Neural cell (in vitro differentiated cells): Measurements from ENCODE around the gene C6orf163. TPM values are rescaled to one million over a fixed set of nuclear protein-coding genes. Genes with fewer than 3 reads are reported as not detected.
"Not testable (repeated sequence)": the region's sequence is repeated elsewhere in the genome, so short reads cannot be mapped to it uniquely, and the experiment has no call there.

ENCODE experiments used
- H2AFZ ChIP-seq: fragments of 200-600, 300-800 bp; sonication (generic), shearing (Covaris generic); 2 replicates; pipeline ENCODE4 v1.6.0; 2014; ENCODE audit warnings: low read depth, mild to moderate bottlenecking, antibody characterized with exemption, low read length, moderate library complexity
- H3F3A ChIP-seq: fragments of 200-600 bp; shearing (Covaris generic); 2 replicates; pipeline ENCODE4 v1.6.1; 2016; ENCODE audit warnings: mild to moderate bottlenecking, moderate library complexity, mixed read lengths, antibody characterized with exemption, low read length; ENCODE audit not compliant: insufficient read depth, poor library complexity, severe bottlenecking
- H3K27ac ChIP-seq: fragments of 200-600, 300-800 bp; sonication (generic), shearing (Covaris generic); 2 replicates; pipeline ENCODE4 v1.5.1; 2014; ENCODE audit warnings: mild to moderate bottlenecking, low read length, moderate library complexity
- H3K27me3 ChIP-seq: fragments of 300-800, 200-600 bp; sonication (generic), shearing (Covaris generic); 2 replicates; pipeline ENCODE4 v1.6.0; 2014; ENCODE audit warnings: mild to moderate bottlenecking, low read depth, low read length, moderate library complexity; ENCODE audit not compliant: insufficient read depth
- H3K36me3 ChIP-seq: fragments of 300-800, 200-600 bp; sonication (generic), shearing (Covaris generic); 2 replicates; pipeline ENCODE4 v1.5.1; 2014; ENCODE audit warnings: mild to moderate bottlenecking, antibody characterized with exemption, low read length, moderate library complexity; ENCODE audit not compliant: insufficient read depth
- H3K4me2 ChIP-seq: fragments of 300-800, 200-600 bp; sonication (generic), shearing (Covaris generic); 2 replicates; pipeline ENCODE4 v1.6.0; 2014; ENCODE audit warnings: mild to moderate bottlenecking, low read length
- H3K4me3 ChIP-seq: fragments of 300-800, 200-600 bp; sonication (generic), shearing (Covaris generic); 2 replicates; pipeline ENCODE4 v1.5.1; 2014; ENCODE audit warnings: mild to moderate bottlenecking, low read length, moderate library complexity
- H3K79me2 ChIP-seq: fragments of 200-600 bp; shearing (Covaris generic); replicated peaks from 2 replicates; pipeline ENCODE4 v1.6.0; 2014; ENCODE audit warnings: mild to moderate bottlenecking, low read length, moderate library complexity; ENCODE audit not compliant: insufficient read depth
- H3K9ac ChIP-seq: fragments of 300-800, 200-600 bp; sonication (generic), shearing (Covaris generic); 2 replicates; pipeline ENCODE4 v1.6.1; 2016; ENCODE audit warnings: mild to moderate bottlenecking, low read length, mixed read lengths
- H3K9me2 ChIP-seq: fragments of 200-600 bp; shearing (Covaris generic); 2 replicates; pipeline ENCODE4 v1.6.1; 2016; ENCODE audit warnings: mild to moderate bottlenecking, low read length, mixed read lengths; ENCODE audit not compliant: insufficient read depth
- H3K9me3 ChIP-seq: fragments of 200-600, 300-800 bp; sonication (generic), shearing (Covaris generic); 2 replicates; pipeline ENCODE4 v1.6.1; 2016; ENCODE audit warnings: mild to moderate bottlenecking, mixed run types, low read length, moderate library complexity, mixed read lengths
- H4K20me1 ChIP-seq: fragments of 200-600 bp; shearing (Covaris generic); 2 replicates; pipeline ENCODE4 v1.6.1; 2016; ENCODE audit warnings: mild to moderate bottlenecking, mixed run types; ENCODE audit not compliant: insufficient read depth
- CTCF ChIP-seq: fragments of 450-650 bp; IDR thresholded peaks from 2 replicates; pipeline ENCODE4 v1.5.1; 2014; ENCODE audit warnings: antibody characterized with exemption, mild to moderate bottlenecking, moderate library complexity; ENCODE audit not compliant: poor library complexity, severe bottlenecking
- EP300 ChIP-seq: fragments of 450-650 bp; conservative IDR thresholded peaks from 2 replicates; pipeline ENCODE4 v1.6.1; 2014; ENCODE audit warnings: antibody characterized with exemption, mild to moderate bottlenecking, moderate library complexity; ENCODE audit not compliant: poor library complexity, severe bottlenecking
- EZH2 ChIP-seq: fragments of 200-600, 300-800 bp; shearing (Covaris generic), sonication (generic); IDR thresholded peaks from 2 replicates; pipeline ENCODE4 v1.6.1; 2014; ENCODE audit warnings: antibody characterized with exemption, low read length, borderline replicate concordance, mild to moderate bottlenecking; ENCODE audit not compliant: insufficient read depth, poor library complexity, severe bottlenecking
- MXI1 ChIP-seq: fragments of 450-650 bp; conservative IDR thresholded peaks from 2 replicates; pipeline ENCODE4 v1.6.1; 2014; ENCODE audit warnings: antibody characterized with exemption, mild to moderate bottlenecking; ENCODE audit not compliant: poor library complexity, severe bottlenecking
- POLR2AphosphoS5 ChIP-seq: IDR thresholded peaks from 2 replicates; pipeline ENCODE4 v1.6.1; 2012
- SMC3 ChIP-seq: fragments of 450-650 bp; conservative IDR thresholded peaks from 2 replicates; pipeline ENCODE4 v1.6.1; 2014; ENCODE audit warnings: antibody characterized with exemption, mild to moderate bottlenecking, moderate library complexity; ENCODE audit not compliant: poor library complexity
- TAF1 ChIP-seq: IDR thresholded peaks from 2 replicates; pipeline ENCODE4 v1.6.1; 2012; ENCODE audit warnings: low read depth
- polyA plus RNA-seq: library from polyadenylated mRNA; depleted of rRNA; stranded (reverse); fragments of >200 nt; gene quantifications from 2 replicates; pipeline ENCODE4 v1.2.3, GENCODE V29; 2014
- TF ChIP-seq, protein P1 (sequence below): IDR thresholded peaks from 2 replicates; pipeline ENCODE4 v1.6.1; 2012; ENCODE audit warnings: borderline replicate concordance

The C6orf163 gene
- polyA plus RNA-seq, 1 donor from 2014 or later = 1.8 TPM

- H4K20me1 ChIP-seq, H3K4me3 ChIP-seq, H3K27me3 ChIP-seq, H3K9ac ChIP-seq, H3K9me2 ChIP-seq, H3K4me2 ChIP-seq, H3K79me2 ChIP-seq, H3F3A ChIP-seq, H3K27ac ChIP-seq, H3K9me3 ChIP-seq, H3K36me3 ChIP-seq, H2AFZ ChIP-seq: not testable (repeated sequence)
Observed at GRCh38 chr6:87323880-87324279, 20.7 kb upstream of the C6orf163 start.

DNA sequence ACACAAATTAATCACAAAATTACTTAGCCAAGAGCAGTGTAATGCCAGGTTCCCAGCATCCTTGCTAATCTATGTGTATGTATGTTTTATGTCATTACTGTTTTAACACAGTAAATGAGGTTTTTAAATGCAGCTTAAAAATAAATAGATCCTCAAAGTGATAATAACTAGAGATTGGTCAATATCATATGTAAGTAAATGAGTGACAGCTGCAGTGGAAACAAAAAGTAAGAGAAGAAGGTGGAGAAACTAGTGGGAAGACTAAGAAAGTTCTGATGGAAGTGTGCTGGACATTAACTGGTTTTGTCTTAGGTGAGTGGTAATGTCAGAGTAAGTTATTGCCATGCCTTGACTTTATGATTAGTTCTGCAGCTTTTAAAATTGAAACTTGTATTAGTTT, 13.7 kb upstream of the C6orf163 start:
- H3K9me3 ChIP-seq = no peaks in the 10 kb centered on the region
- H3K27me3 ChIP-seq = no peaks in the 10 kb centered on the region
- H3K79me2 ChIP-seq = peaks cover 12% of the 10 kb centered on the region
- H3K4me3 ChIP-seq = no peak overlapping the region
- no peak overlapping the region for H3K4me2 ChIP-seq
- H3K27ac ChIP-seq = no peak overlapping the region
- no peak overlapping the region for H2AFZ ChIP-seq
- H3F3A ChIP-seq = no peaks in the 10 kb centered on the region
- H3K9me2 ChIP-seq = no peaks in the 10 kb centered on the region
- TF ChIP-seq POLR2AphosphoS5 = no peak
- no peak for TF ChIP-seq CTCF
- TF ChIP-seq EP300 = no peak
- no peak overlapping the region for H3K9ac ChIP-seq
- H4K20me1 ChIP-seq = no peaks in the 10 kb centered on the region
- H3K36me3 ChIP-seq = no peaks in the 10 kb centered on the region

- Histone ChIP-seq H2AFZ (no peak overlapping the region), H3K79me2 (peaks cover 20% of the 10 kb centered on the region), H3F3A (no peaks in the 10 kb centered on the region), H3K9me2 (no peaks in the 10 kb centered on the region), H3K4me3 (no peak overlapping the region), H3K27ac (no peak overlapping the region), H3K9ac (no peak overlapping the region), H3K36me3 (no peaks in the 10 kb centered on the region), H4K20me1 (no peaks in the 10 kb centered on the region), H3K4me2 (no peak overlapping the region), H3K9me3 (no peaks in the 10 kb centered on the region), H3K27me3 (no peaks in the 10 kb centered on the region)
- TF ChIP-seq TAF1 = no peak
- TF ChIP-seq SMC3 = no peak
- TF ChIP-seq EP300 = no peak
- no peak for TF ChIP-seq CTCF
Observed at GRCh38 chr6:87333033-87333432, 11.6 kb upstream of the C6orf163 start.

DNA sequence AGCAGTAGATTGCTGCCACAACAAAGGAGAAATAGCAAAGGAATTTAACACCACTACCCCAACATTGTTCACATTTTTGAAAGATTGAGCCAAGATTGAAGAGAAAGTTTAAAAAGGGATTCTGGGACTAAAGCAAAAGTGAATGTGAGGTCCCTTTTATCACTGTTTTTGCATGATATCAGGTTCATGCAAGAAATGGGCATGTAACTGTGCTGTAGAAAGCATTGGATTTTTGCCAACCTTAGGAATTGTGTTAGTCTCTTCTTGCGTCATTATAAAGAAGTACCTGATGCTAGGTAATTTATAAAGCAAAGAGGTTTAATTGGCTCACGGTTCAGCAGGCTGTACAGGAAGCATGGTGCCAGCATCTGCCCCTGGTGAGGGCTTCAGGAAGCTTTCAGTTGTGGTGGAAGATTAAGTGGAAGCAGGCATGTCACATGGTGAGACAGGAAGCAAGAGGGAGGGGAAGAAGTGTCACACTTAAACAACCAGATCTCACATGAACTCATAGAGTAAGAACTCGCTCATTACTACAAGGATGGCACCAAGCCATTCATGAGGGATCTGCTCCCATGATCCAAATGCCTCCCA, 10.9 kb upstream of the C6orf163 start:
- no peak overlapping the region for H3K27ac ChIP-seq
- no peak overlapping the region for H3K4me3 ChIP-seq
- no peaks in the 10 kb centered on the region for H3F3A ChIP-seq
- no peaks in the 10 kb centered on the region for H3K27me3 ChIP-seq
- no peaks in the 10 kb centered on the region for H4K20me1 ChIP-seq
- H3K9me3 ChIP-seq = no peaks in the 10 kb centered on the region
- no peak overlapping the region for H3K9ac ChIP-seq
- no peaks in the 10 kb centered on the region for H3K36me3 ChIP-seq
- peaks cover 20% of the 10 kb centered on the region for H3K79me2 ChIP-seq
- H2AFZ ChIP-seq = no peak overlapping the region
- no peak overlapping the region for H3K4me2 ChIP-seq
- H3K9me2 ChIP-seq = no peaks in the 10 kb centered on the region
- TF ChIP-seq EZH2 (no peak), TAF1 (no peak), CTCF (no peak), POLR2AphosphoS5 (no peak), MXI1 (no peak)
- TF ChIP-seq, protein P1, sequence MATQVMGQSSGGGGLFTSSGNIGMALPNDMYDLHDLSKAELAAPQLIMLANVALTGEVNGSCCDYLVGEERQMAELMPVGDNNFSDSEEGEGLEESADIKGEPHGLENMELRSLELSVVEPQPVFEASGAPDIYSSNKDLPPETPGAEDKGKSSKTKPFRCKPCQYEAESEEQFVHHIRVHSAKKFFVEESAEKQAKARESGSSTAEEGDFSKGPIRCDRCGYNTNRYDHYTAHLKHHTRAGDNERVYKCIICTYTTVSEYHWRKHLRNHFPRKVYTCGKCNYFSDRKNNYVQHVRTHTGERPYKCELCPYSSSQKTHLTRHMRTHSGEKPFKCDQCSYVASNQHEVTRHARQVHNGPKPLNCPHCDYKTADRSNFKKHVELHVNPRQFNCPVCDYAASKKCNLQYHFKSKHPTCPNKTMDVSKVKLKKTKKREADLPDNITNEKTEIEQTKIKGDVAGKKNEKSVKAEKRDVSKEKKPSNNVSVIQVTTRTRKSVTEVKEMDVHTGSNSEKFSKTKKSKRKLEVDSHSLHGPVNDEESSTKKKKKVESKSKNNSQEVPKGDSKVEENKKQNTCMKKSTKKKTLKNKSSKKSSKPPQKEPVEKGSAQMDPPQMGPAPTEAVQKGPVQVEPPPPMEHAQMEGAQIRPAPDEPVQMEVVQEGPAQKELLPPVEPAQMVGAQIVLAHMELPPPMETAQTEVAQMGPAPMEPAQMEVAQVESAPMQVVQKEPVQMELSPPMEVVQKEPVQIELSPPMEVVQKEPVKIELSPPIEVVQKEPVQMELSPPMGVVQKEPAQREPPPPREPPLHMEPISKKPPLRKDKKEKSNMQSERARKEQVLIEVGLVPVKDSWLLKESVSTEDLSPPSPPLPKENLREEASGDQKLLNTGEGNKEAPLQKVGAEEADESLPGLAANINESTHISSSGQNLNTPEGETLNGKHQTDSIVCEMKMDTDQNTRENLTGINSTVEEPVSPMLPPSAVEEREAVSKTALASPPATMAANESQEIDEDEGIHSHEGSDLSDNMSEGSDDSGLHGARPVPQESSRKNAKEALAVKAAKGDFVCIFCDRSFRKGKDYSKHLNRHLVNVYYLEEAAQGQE = no peak
